Ectodermal cell (in vitro differentiated cells): ENCODE data around the gene DLX3.

Experiments
- H3K27ac ChIP-seq: 2 replicates; pipeline ENCODE4 v1.7.0; 2013; ENCODE audit warnings: mild to moderate bottlenecking, low read depth, low read length; ENCODE audit not compliant: insufficient read depth, poor library complexity, severe bottlenecking
- H3K27me3 ChIP-seq: 2 replicates; pipeline ENCODE4 v1.7.0; 2013; ENCODE audit warnings: mild to moderate bottlenecking, low read length; ENCODE audit not compliant: insufficient read depth, control insufficient read depth, poor library complexity, severe bottlenecking
- H3K36me3 ChIP-seq: one replicate; pipeline ENCODE4 v1.7.0; 2013; ENCODE audit warnings: low read length; ENCODE audit not compliant: control insufficient read depth, insufficient read depth
- H3K4me1 ChIP-seq: one replicate; pipeline ENCODE4 v1.7.0; 2013; ENCODE audit warnings: low read length; ENCODE audit not compliant: control insufficient read depth, insufficient read depth
- H3K4me3 ChIP-seq: 2 replicates; pipeline ENCODE4 v1.7.0; 2013; ENCODE audit warnings: low read depth, low read length, control low read depth; ENCODE audit not compliant: insufficient read depth
- H3K9me3 ChIP-seq: 2 replicates; pipeline ENCODE4 v1.7.0; 2013; ENCODE audit warnings: mild to moderate bottlenecking, low read length, moderate library complexity; ENCODE audit not compliant: control insufficient read depth
- WGBS, 2 experiments: methylation state at CpG; one replicate each; pipeline ENCODE4 v1.1.7; 2013; ENCODE audit warnings: missing lambda C conversion rate in 2 of 2; 5-methylcytosine and 5-hydroxymethylcytosine counted together

The DLX3 gene

GRCh38 chr17:49966767-49967166 lies 28.3 kb downstream of the DLX3 start:
- Histone ChIP-seq H3K4me3 (no peak overlapping the region), H3K27ac (no peak overlapping the region), H3K27me3 (peaks cover 100% of the 10 kb centered on the region), H3K9me3 (no peaks in the 10 kb centered on the region), H3K4me1 (peaks cover 43% of the 10 kb centered on the region), H3K36me3 (no peaks in the 10 kb centered on the region)
- WGBS, 2 experiments = 41 to 51% methylated on average over 3 of the region's 3 CpGs

GRCh38 chr17:49965524-49965909 lies 29.5 kb downstream of the DLX3 start:
- peaks cover 36% of the 10 kb centered on the region for H3K4me1 ChIP-seq
- H3K36me3 ChIP-seq = no peaks in the 10 kb centered on the region
- H3K27ac ChIP-seq = no peak overlapping the region
- no peaks in the 10 kb centered on the region for H3K9me3 ChIP-seq
- peaks cover 94% of the 10 kb centered on the region for H3K27me3 ChIP-seq
- H3K4me3 ChIP-seq = no peak overlapping the region
- 0 to 1% methylated on average over 15 of the region's 16 CpGs for WGBS, 2 experiments

- H3K4me3 ChIP-seq = no peak overlapping the region
- H3K27me3 ChIP-seq = peaks cover 88% of the 10 kb centered on the region
- H3K27ac ChIP-seq = no peak overlapping the region
- H3K36me3 ChIP-seq = no peaks in the 10 kb centered on the region
- 1% methylated on average over 52 of the region's 52 CpGs for whole genome bisulfite sequencing, 2 experiments
- no peaks in the 10 kb centered on the region for H3K9me3 ChIP-seq
- peaks cover 34% of the 10 kb centered on the region for H3K4me1 ChIP-seq
Observed at GRCh38 chr17:49964769-49965523, 30.1 kb downstream of the DLX3 start.

- Histone ChIP-seq H3K4me1 (peaks cover 33% of the 10 kb centered on the region), H3K4me3 (no peak overlapping the region)
Observed at GRCh38 chr17:49964303-49964768, 30.7 kb downstream of the DLX3 start.

GRCh38 chr17:49963626-49964302 lies 31.3 kb downstream of the DLX3 start:
- Histone ChIP-seq H3K27ac (no peak overlapping the region), H3K4me3 (peak overlapping the region; percentile 10), H3K27me3 (peaks cover 76% of the 10 kb centered on the region), H3K4me1 (peaks cover 33% of the 10 kb centered on the region), H3K9me3 (no peaks in the 10 kb centered on the region), H3K36me3 (no peaks in the 10 kb centered on the region)
- 2% methylated on average over 52 of the region's 52 CpGs for WGBS, 2 experiments

More at GRCh38 chr17:49964303-49964768, 30.7 kb downstream of the DLX3 start:
- Histone ChIP-seq H3K36me3 (no peaks in the 10 kb centered on the region), H3K9me3 (no peaks in the 10 kb centered on the region), H3K27ac (no peak overlapping the region), H3K27me3 (peaks cover 82% of the 10 kb centered on the region)
- WGBS, 2 experiments = 2 to 3% methylated on average over 16 to 18 of the region's 18 CpGs

GRCh38 chr17:49963309-49963625 lies 31.8 kb downstream of the DLX3 start:
- H3K4me1 ChIP-seq = peaks cover 33% of the 10 kb centered on the region
- H3K27me3 ChIP-seq = peaks cover 71% of the 10 kb centered on the region
- H3K27ac ChIP-seq = no peak overlapping the region
- WGBS, 2 experiments = 2 to 7% methylated on average over 4 of the region's 4 CpGs
- H3K4me3 ChIP-seq = no peak overlapping the region
- no peaks in the 10 kb centered on the region for H3K9me3 ChIP-seq
- H3K36me3 ChIP-seq = no peaks in the 10 kb centered on the region

- H3K36me3 ChIP-seq = no peaks in the 10 kb centered on the region
- H3K27ac ChIP-seq = no peak overlapping the region
- peaks cover 33% of the 10 kb centered on the region for H3K4me1 ChIP-seq
- H3K9me3 ChIP-seq = no peaks in the 10 kb centered on the region
- H3K27me3 ChIP-seq = peaks cover 66% of the 10 kb centered on the region
- WGBS, 2 experiments = 11 to 15% methylated on average over 7 to 11 of the region's 11 CpGs
- H3K4me3 ChIP-seq = no peak overlapping the region
Observed at GRCh38 chr17:49962599-49963308, 32.3 kb downstream of the DLX3 start.

GRCh38 chr17:49959183-49959935 lies 35.7 kb downstream of the DLX3 start:
- no peak overlapping the region for H3K4me3 ChIP-seq
- 70 to 75% methylated on average over 8 of the region's 8 CpGs for WGBS, 2 experiments
- no peak overlapping the region for H3K27ac ChIP-seq
- H3K27me3 ChIP-seq = peaks cover 32% of the 10 kb centered on the region
- H3K36me3 ChIP-seq = no peaks in the 10 kb centered on the region
- no peaks in the 10 kb centered on the region for H3K9me3 ChIP-seq
- H3K4me1 ChIP-seq = peaks cover 21% of the 10 kb centered on the region

GRCh38 chr17:49958723-49959122 lies 36.3 kb downstream of the DLX3 start:
- H3K27ac ChIP-seq = no peak overlapping the region
- WGBS, 2 experiments = 92 to 99% methylated on average over 3 to 4 of the region's 4 CpGs
- no peaks in the 10 kb centered on the region for H3K36me3 ChIP-seq
- H3K9me3 ChIP-seq = no peaks in the 10 kb centered on the region
- no peak overlapping the region for H3K4me3 ChIP-seq
- peaks cover 26% of the 10 kb centered on the region for H3K27me3 ChIP-seq
- H3K4me1 ChIP-seq = peaks cover 15% of the 10 kb centered on the region
